SU-DHL-6 (cell line): ENCODE results near the gene ARFGAP3.

Source experiments
- H2AFZ ChIP-seq: fragments of 200-600 bp; sonication (generic); 2 replicates; pipeline ENCODE4 v1.6.1; 2014; ENCODE audit warnings: low read depth, mild to moderate bottlenecking, moderate library complexity, mixed read lengths, antibody characterized with exemption, low read length; ENCODE audit not compliant: severe bottlenecking
- H3F3A ChIP-seq: fragments of 200-600 bp; shearing (Covaris generic); 2 replicates; pipeline ENCODE4 v1.6.0; 2016; ENCODE audit warnings: antibody characterized with exemption, mild to moderate bottlenecking; ENCODE audit not compliant: insufficient read depth
- H3K27ac ChIP-seq: fragments of 200-600 bp; sonication (generic); 2 replicates; pipeline ENCODE4 v1.5.1; 2016; ENCODE audit warnings: low read depth, mild to moderate bottlenecking, low read length, moderate library complexity, mixed read lengths
- H3K27me3 ChIP-seq: fragments of 200-600 bp; sonication (generic), shearing (Covaris generic); 2 replicates; pipeline ENCODE4 v1.6.0; 2014; ENCODE audit warnings: mild to moderate bottlenecking, low read length
- H3K36me3 ChIP-seq: fragments of 200-600 bp; sonication (generic); 2 replicates; pipeline ENCODE4 v1.6.1; 2014; ENCODE audit warnings: mild to moderate bottlenecking, low read length, mixed read lengths
- H3K4me2 ChIP-seq: fragments of 300-600, 200-600 bp; shearing (Covaris generic), sonication (generic); 2 replicates; pipeline ENCODE4 v1.6.0; 2014; ENCODE audit warnings: low read length, low read depth, mild to moderate bottlenecking; ENCODE audit not compliant: poor library complexity, severe bottlenecking
- H3K4me3 ChIP-seq: fragments of 200-600 bp; sonication (generic); 2 replicates; pipeline ENCODE4 v1.5.1; 2014; ENCODE audit warnings: antibody characterized with exemption, low read length, mild to moderate bottlenecking, mixed read lengths; ENCODE audit not compliant: insufficient read depth, poor library complexity, severe bottlenecking
- H3K79me2 ChIP-seq: fragments of 200-600 bp; sonication (generic); 2 replicates; pipeline ENCODE4 v1.6.1; 2014; ENCODE audit warnings: mild to moderate bottlenecking, low read length, moderate library complexity; ENCODE audit not compliant: insufficient read depth
- H3K9ac ChIP-seq: fragments of 200-600 bp; sonication (generic); 2 replicates; pipeline ENCODE4 v1.7.0; 2014; ENCODE audit warnings: mild to moderate bottlenecking, low read length
- H3K9me2 ChIP-seq: fragments of 200-600 bp; sonication (generic); replicated peaks from 2 replicates; pipeline ENCODE4 v1.6.1; 2014; ENCODE audit warnings: low read length; ENCODE audit not compliant: insufficient read depth
- H3K9me3 ChIP-seq: fragments of 200-600 bp; sonication (generic); 2 replicates; pipeline ENCODE4 v1.6.1; 2014; ENCODE audit warnings: low read length, mixed read lengths; ENCODE audit not compliant: insufficient read depth
- H4K20me1 ChIP-seq: fragments of 200-600 bp; sonication (generic); 2 replicates; pipeline ENCODE4 v1.6.1; 2014; ENCODE audit warnings: low read depth, mild to moderate bottlenecking, antibody characterized with exemption, low read length, moderate library complexity, mixed read lengths
- CTCF ChIP-seq: fragments of 200-600 bp; sonication (generic); IDR thresholded peaks from one replicate; pipeline ENCODE4 v1.5.1; 2017; ENCODE audit warnings: antibody characterized with exemption, mild to moderate bottlenecking, low read length, moderate library complexity; ENCODE audit not compliant: insufficient read depth, poor library complexity, severe bottlenecking
- EZH2phosphoT487 ChIP-seq: fragments of 200-600 bp; sonication (generic), shearing (Covaris generic); conservative IDR thresholded peaks from 2 replicates; pipeline ENCODE4 v1.6.1; 2018; ENCODE audit warnings: mild to moderate bottlenecking, antibody characterized with exemption, low read length, moderate library complexity, mixed read lengths

Gene ARFGAP3

GRCh38 chr22:42847110-42847509, 10.0 kb downstream of the ARFGAP3 start:
- Histone ChIP-seq H3K27me3 (no peaks in the 10 kb centered on the region), H3K9me2 (no peaks in the 10 kb centered on the region), H3K4me3 (no peak overlapping the region), H3K9ac (no peak overlapping the region), H2AFZ (no peak overlapping the region), H3K9me3 (no peaks in the 10 kb centered on the region), H4K20me1 (no peaks in the 10 kb centered on the region), H3K36me3 (no peaks in the 10 kb centered on the region), H3K4me2 (no peak overlapping the region), H3K27ac (no peak overlapping the region), H3K79me2 (no peaks in the 10 kb centered on the region), H3F3A (no peaks in the 10 kb centered on the region)
- TF ChIP-seq EZH2phosphoT487, result no peak

GRCh38 chr22:42844756-42845155, 12.3 kb downstream of the ARFGAP3 start:
- no peaks in the 10 kb centered on the region for H3K9me3 ChIP-seq
- H3K27ac ChIP-seq, result no peak overlapping the region
- TF ChIP-seq EZH2phosphoT487 (no peak), CTCF (no peak)
- H2AFZ ChIP-seq, result no peak overlapping the region
- no peaks in the 10 kb centered on the region for H3K79me2 ChIP-seq
- no peaks in the 10 kb centered on the region for H3F3A ChIP-seq
- no peaks in the 10 kb centered on the region for H3K27me3 ChIP-seq
- H3K36me3 ChIP-seq, result no peaks in the 10 kb centered on the region
- no peak overlapping the region for H3K4me3 ChIP-seq
- H3K9ac ChIP-seq, result no peak overlapping the region
- H3K9me2 ChIP-seq, result no peaks in the 10 kb centered on the region
- no peaks in the 10 kb centered on the region for H4K20me1 ChIP-seq
- no peak overlapping the region for H3K4me2 ChIP-seq

GRCh38 chr22:42842658-42843370, 14.3 kb downstream of the ARFGAP3 start:
- H3F3A ChIP-seq, result no peaks in the 10 kb centered on the region
- no peaks in the 10 kb centered on the region for H3K36me3 ChIP-seq
- TF ChIP-seq EZH2phosphoT487 (no peak), CTCF (no peak)
- no peak overlapping the region for H3K9ac ChIP-seq
- no peaks in the 10 kb centered on the region for H3K79me2 ChIP-seq
- no peak overlapping the region for H3K4me3 ChIP-seq
- H2AFZ ChIP-seq, result no peak overlapping the region
- no peaks in the 10 kb centered on the region for H4K20me1 ChIP-seq
- H3K27ac ChIP-seq, result no peak overlapping the region
- H3K9me3 ChIP-seq, result no peaks in the 10 kb centered on the region
- no peaks in the 10 kb centered on the region for H3K9me2 ChIP-seq
- no peaks in the 10 kb centered on the region for H3K27me3 ChIP-seq
- H3K4me2 ChIP-seq, result no peak overlapping the region

- Histone ChIP-seq H3F3A (no peaks in the 10 kb centered on the region), H4K20me1 (no peaks in the 10 kb centered on the region), H3K9me2 (no peaks in the 10 kb centered on the region), H3K9ac (no peak overlapping the region), H3K4me3 (no peak overlapping the region), H3K27me3 (no peaks in the 10 kb centered on the region), H3K27ac (no peak overlapping the region), H3K79me2 (no peaks in the 10 kb centered on the region), H3K9me3 (no peaks in the 10 kb centered on the region), H3K36me3 (no peaks in the 10 kb centered on the region), H3K4me2 (no peak overlapping the region), H2AFZ (no peak overlapping the region)
- TF ChIP-seq CTCF (no peak), EZH2phosphoT487 (no peak)
Measured at GRCh38 chr22:42841444-42841843, 15.6 kb downstream of the ARFGAP3 start.
